Neural progenitor cell (in vitro differentiated cells): ENCODE data around the gene CDK5RAP2. TPM values are rescaled to one million over a fixed set of nuclear protein-coding genes. Genes with fewer than 3 reads are reported as not detected.
"Not testable (repeated sequence)": the region's sequence is repeated elsewhere in the genome, so short reads cannot be mapped to it uniquely, and the experiment has no call there.

Experiments used
- DNase-seq: peaks from one replicate; pipeline ENCODE4 v3.0.0-alpha.2; 2016; ENCODE audit warnings: low spot score
- H2AFZ ChIP-seq: fragments of 200-600 bp; sonication (generic); replicated peaks from 2 replicates; pipeline ENCODE4 v1.6.1; 2016; ENCODE audit warnings: antibody characterized with exemption
- H3F3A ChIP-seq: fragments of 200-600 bp; sonication (generic); 2 replicates; pipeline ENCODE4 v1.6.1; 2016; ENCODE audit warnings: antibody characterized with exemption, low read depth
- H3K27ac ChIP-seq: fragments of 200-600 bp; sonication (generic); 2 replicates; pipeline ENCODE4 v1.5.1; 2016; ENCODE audit warnings: mild to moderate bottlenecking
- H3K27me3 ChIP-seq: fragments of 200-600 bp; sonication (generic); 2 replicates; pipeline ENCODE4 v1.6.1; 2016; ENCODE audit warnings: mild to moderate bottlenecking, moderate library complexity
- H3K36me3 ChIP-seq: fragments of 200-600 bp; sonication (generic); 2 replicates; pipeline ENCODE4 v1.5.1; 2016
- H3K4me1 ChIP-seq: fragments of 200-600 bp; sonication (generic); 2 replicates; pipeline ENCODE4 v1.6.1; 2016; ENCODE audit warnings: mixed run types
- H3K4me2 ChIP-seq: fragments of 200-600 bp; sonication (generic); 2 replicates; pipeline ENCODE4 v1.6.1; 2016
- H3K4me3 ChIP-seq: fragments of 200-600 bp; sonication (generic); 2 replicates; pipeline ENCODE4 v1.5.1; 2016
- H3K79me2 ChIP-seq: fragments of 200-600 bp; sonication (generic); 2 replicates; pipeline ENCODE4 v1.6.1; 2016; ENCODE audit warnings: low read depth
- H3K9ac ChIP-seq: fragments of 200-600 bp; sonication (generic); 2 replicates; pipeline ENCODE4 v1.6.1; 2016
- H3K9me3 ChIP-seq: fragments of 200-600 bp; sonication (generic); 2 replicates; pipeline ENCODE4 v1.5.1; 2016; ENCODE audit warnings: low read depth
- H4K20me1 ChIP-seq: fragments of 200-600 bp; sonication (generic); 2 replicates; pipeline ENCODE4 v1.6.1; 2016; ENCODE audit warnings: low read depth
- H3K27ac Mint-ChIP-seq: 3 replicates; pipeline ENCODE4 v1.8.0; 2021; ENCODE audit warnings: mixed read lengths
- H3K27me3 Mint-ChIP-seq: 2 replicates; pipeline ENCODE4 v1.8.0; 2022; ENCODE audit warnings: low read depth, mild to moderate bottlenecking, inconsistent platforms, moderate library complexity, mixed read lengths; ENCODE audit not compliant: insufficient read depth
- H3K36me3 Mint-ChIP-seq: 3 replicates; pipeline ENCODE4 v1.8.0; 2021; ENCODE audit warnings: mixed read lengths
- H3K4me1 Mint-ChIP-seq: 3 replicates; pipeline ENCODE4 v1.8.0; 2021; ENCODE audit warnings: mixed read lengths
- H3K4me3 Mint-ChIP-seq: 3 replicates; pipeline ENCODE4 v1.8.0; 2021; ENCODE audit warnings: mild to moderate bottlenecking, moderate library complexity, mixed read lengths
- H3K9me3 Mint-ChIP-seq: 3 replicates; pipeline ENCODE4 v1.8.0; 2020; ENCODE audit warnings: mixed read lengths
- EZH2 ChIP-seq: fragments of 200-600 bp; sonication (generic); IDR thresholded peaks from 2 replicates; pipeline ENCODE4 v1.6.1; 2017; ENCODE audit warnings: antibody characterized with exemption, mild to moderate bottlenecking, moderate library complexity
- EZH2phosphoT487 ChIP-seq: fragments of 200-600 bp; sonication (generic); IDR thresholded peaks from 2 replicates; pipeline ENCODE4 v1.6.1; 2017; ENCODE audit warnings: antibody characterized with exemption
- total RNA-seq: library from RNA; depleted of rRNA; stranded (reverse); fragments of >200 nt; gene quantifications from 2 replicates; pipeline ENCODE4 v1.2.3, GENCODE V29; 2015; ENCODE audit warnings: low replicate concordance
- TF ChIP-seq, protein P1 (sequence below): fragments of 200-600 bp; sonication (generic); IDR thresholded peaks from 2 replicates; pipeline ENCODE4 v1.5.1; 2017; ENCODE audit warnings: antibody characterized with exemption, mild to moderate bottlenecking

The CDK5RAP2 gene
- total RNA-seq, 1 donor from 2014 or later: 62.5 TPM

DNA sequence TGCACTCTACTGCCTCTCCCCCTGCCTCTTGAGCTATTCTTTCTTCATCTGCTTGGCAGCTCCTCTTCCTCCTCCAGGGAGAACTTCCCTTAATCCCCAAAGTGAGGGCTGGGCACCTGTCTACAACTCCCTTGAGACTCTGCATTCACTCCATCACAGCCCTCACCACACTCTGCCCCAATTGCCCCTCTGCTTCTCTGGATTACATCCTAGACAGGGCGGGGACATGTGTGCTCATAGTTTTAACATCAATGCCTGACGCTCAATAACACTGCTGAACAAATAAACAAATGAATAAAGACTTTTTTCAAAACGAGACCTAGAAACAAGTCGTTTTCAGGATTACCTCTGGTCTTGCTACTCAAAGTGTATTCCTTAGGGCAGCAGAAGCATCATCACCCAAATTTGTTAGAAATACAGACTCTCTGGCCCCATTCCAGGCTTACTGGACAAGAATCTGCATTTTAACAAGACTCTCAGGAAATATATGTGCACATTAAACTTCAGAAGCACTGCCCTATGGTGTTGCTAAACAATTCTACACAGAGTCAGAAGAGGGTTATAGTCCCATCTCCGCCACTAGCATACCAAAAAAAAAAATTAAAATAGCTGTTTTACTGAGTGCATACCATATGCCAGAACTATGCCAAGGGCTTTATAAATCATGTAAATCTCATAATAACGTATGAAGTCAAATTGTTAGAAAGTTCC lies 115.6 kb downstream of the CDK5RAP2 start:
- H3K36me3 ChIP-seq: no peaks in the 10 kb centered on the region
- no peaks in the 10 kb centered on the region for H3K79me2 ChIP-seq
- H3K4me3 Mint-ChIP-seq: no peak overlapping the region
- peaks cover 33% of the 10 kb centered on the region for H3K36me3 Mint-ChIP-seq
- H3K9me3 ChIP-seq: no peaks in the 10 kb centered on the region
- H3K4me3 ChIP-seq: no peak overlapping the region
- TF ChIP-seq EZH2phosphoT487: no peak
- TF ChIP-seq EZH2: no peak
- TF ChIP-seq, protein P1, sequence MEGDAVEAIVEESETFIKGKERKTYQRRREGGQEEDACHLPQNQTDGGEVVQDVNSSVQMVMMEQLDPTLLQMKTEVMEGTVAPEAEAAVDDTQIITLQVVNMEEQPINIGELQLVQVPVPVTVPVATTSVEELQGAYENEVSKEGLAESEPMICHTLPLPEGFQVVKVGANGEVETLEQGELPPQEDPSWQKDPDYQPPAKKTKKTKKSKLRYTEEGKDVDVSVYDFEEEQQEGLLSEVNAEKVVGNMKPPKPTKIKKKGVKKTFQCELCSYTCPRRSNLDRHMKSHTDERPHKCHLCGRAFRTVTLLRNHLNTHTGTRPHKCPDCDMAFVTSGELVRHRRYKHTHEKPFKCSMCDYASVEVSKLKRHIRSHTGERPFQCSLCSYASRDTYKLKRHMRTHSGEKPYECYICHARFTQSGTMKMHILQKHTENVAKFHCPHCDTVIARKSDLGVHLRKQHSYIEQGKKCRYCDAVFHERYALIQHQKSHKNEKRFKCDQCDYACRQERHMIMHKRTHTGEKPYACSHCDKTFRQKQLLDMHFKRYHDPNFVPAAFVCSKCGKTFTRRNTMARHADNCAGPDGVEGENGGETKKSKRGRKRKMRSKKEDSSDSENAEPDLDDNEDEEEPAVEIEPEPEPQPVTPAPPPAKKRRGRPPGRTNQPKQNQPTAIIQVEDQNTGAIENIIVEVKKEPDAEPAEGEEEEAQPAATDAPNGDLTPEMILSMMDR: no peak
- no peaks in the 10 kb centered on the region for H3K9me3 Mint-ChIP-seq
- H3K4me1 Mint-ChIP-seq: no peaks in the 10 kb centered on the region
- H3K4me2 ChIP-seq: no peak overlapping the region
- no peak overlapping the region for H2AFZ ChIP-seq
- DNase-seq: no peak
- no peaks in the 10 kb centered on the region for H3K27me3 ChIP-seq
- H3K27ac Mint-ChIP-seq: no peak overlapping the region
- H4K20me1 ChIP-seq: no peaks in the 10 kb centered on the region
- H3K27ac ChIP-seq: no peak overlapping the region
- H3K9ac ChIP-seq: no peak overlapping the region
- no peaks in the 10 kb centered on the region for H3F3A ChIP-seq
- peaks cover 2% of the 10 kb centered on the region for H3K27me3 Mint-ChIP-seq
- H3K4me1 ChIP-seq: no peaks in the 10 kb centered on the region

DNA sequence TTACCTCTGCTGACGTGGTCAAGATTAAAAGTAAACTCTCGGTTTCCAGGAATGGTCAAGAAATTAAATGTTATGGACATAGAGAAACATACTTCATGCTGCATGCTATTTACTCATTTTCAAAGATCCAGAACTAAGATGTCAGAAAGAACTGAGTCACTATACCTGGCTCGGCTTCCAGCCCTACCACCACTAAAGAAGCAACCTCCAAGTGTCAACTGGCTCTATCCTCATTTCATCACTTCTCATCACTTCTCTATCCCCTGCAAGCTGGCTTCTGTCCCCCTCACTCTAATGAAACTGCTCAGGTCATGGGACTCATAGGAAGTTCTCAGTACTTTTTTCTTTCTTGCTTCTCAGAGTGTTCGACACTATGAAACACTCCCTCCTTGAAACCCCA lies 116.2 kb downstream of the CDK5RAP2 start:
- H3K79me2 ChIP-seq: no peaks in the 10 kb centered on the region
- Mint-ChIP-seq H3K27me3 (peaks cover 2% of the 10 kb centered on the region), H3K4me1 (no peaks in the 10 kb centered on the region), H3K27ac (no peak overlapping the region), H3K4me3 (no peak overlapping the region), H3K36me3 (peaks cover 37% of the 10 kb centered on the region), H3K9me3 (no peaks in the 10 kb centered on the region)
- no peaks in the 10 kb centered on the region for H3K4me1 ChIP-seq
- no peak overlapping the region for H3K9ac ChIP-seq
- DNase-seq: no peak
- TF ChIP-seq EZH2phosphoT487: no peak
- TF ChIP-seq, protein P1: no peak
- no peak for TF ChIP-seq EZH2
- H3K9me3 ChIP-seq: no peaks in the 10 kb centered on the region
- H3K27ac ChIP-seq: no peak overlapping the region
- H2AFZ ChIP-seq: no peak overlapping the region
- no peaks in the 10 kb centered on the region for H3K36me3 ChIP-seq
- H3K4me2 ChIP-seq: no peak overlapping the region
- no peak overlapping the region for H3K4me3 ChIP-seq
- no peaks in the 10 kb centered on the region for H3F3A ChIP-seq
- H3K27me3 ChIP-seq: no peaks in the 10 kb centered on the region
- H4K20me1 ChIP-seq: no peaks in the 10 kb centered on the region

DNA sequence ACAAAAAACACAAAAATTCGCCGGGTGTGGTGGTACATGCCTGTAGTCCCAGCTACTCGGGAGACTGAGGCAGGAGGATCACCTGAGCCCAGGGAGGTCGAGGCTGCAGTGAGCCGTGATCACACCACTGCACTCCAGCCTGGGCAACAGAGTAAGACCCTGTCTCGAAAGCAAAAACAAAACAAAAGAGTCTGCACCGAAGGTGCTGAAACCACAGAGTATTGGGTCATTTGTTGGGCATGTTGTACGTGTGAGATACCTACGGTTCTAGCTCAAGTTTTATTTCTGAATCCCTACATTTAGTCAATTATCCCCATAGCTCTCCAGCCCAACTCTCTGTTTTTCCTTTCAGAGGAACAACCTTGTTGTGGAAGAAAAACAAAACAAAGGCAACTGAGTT lies 118.3 kb downstream of the CDK5RAP2 start:
- not testable (repeated sequence) for DNase-seq, H3K27ac ChIP-seq, H3K4me3 Mint-ChIP-seq, H3F3A ChIP-seq, H3K4me3 ChIP-seq, H3K9ac ChIP-seq, H3K4me1 Mint-ChIP-seq, H3K27me3 Mint-ChIP-seq, H3K9me3 Mint-ChIP-seq, H3K27me3 ChIP-seq, H3K4me1 ChIP-seq, H4K20me1 ChIP-seq, H3K27ac Mint-ChIP-seq, H3K9me3 ChIP-seq, H3K36me3 ChIP-seq, H2AFZ ChIP-seq, H3K79me2 ChIP-seq, H3K4me2 ChIP-seq
- peaks cover 34% of the 10 kb centered on the region for H3K36me3 Mint-ChIP-seq

DNA sequence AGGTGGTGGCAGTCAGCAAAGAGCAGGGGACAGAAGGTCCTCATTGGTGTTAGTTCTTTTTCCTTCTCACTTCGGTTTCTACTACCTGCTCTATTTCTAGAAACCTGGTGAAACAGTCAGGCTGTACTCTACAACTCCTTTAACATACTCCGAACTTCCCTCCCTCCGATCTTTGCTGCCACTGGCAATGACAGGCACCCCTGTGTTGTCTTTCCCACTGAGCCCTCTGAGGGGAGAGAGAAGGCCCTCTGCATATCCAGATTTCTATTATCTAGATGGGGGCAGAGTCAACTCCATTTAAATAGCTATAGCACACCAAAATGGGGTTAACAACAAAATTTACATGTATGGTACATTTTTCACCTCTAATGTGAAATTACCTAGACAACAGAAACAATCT lies 123.7 kb downstream of the CDK5RAP2 start:
- TF ChIP-seq EZH2phosphoT487 (no peak), EZH2 (no peak)
- TF ChIP-seq, protein P1: no peak
- no peak for DNase-seq
- Histone ChIP-seq H3K9me3 (no peaks in the 10 kb centered on the region), H3F3A (no peaks in the 10 kb centered on the region), H3K36me3 (peaks cover 8% of the 10 kb centered on the region), H3K4me1 (no peaks in the 10 kb centered on the region), H3K9ac (no peak overlapping the region), H2AFZ (no peak overlapping the region), H3K79me2 (no peaks in the 10 kb centered on the region), H3K27me3 (no peaks in the 10 kb centered on the region), H3K4me2 (no peak overlapping the region), H3K27ac (no peak overlapping the region), H4K20me1 (no peaks in the 10 kb centered on the region), H3K4me3 (no peak overlapping the region)
- H3K9me3 Mint-ChIP-seq: no peaks in the 10 kb centered on the region
- no peak overlapping the region for H3K27ac Mint-ChIP-seq
- H3K27me3 Mint-ChIP-seq: peaks cover 2% of the 10 kb centered on the region
- no peaks in the 10 kb centered on the region for H3K4me1 Mint-ChIP-seq
- H3K36me3 Mint-ChIP-seq: peaks cover 30% of the 10 kb centered on the region
- H3K4me3 Mint-ChIP-seq: no peak overlapping the region
